ENCODE measurements around the gene IRF2.

Gene IRF2

DNA sequence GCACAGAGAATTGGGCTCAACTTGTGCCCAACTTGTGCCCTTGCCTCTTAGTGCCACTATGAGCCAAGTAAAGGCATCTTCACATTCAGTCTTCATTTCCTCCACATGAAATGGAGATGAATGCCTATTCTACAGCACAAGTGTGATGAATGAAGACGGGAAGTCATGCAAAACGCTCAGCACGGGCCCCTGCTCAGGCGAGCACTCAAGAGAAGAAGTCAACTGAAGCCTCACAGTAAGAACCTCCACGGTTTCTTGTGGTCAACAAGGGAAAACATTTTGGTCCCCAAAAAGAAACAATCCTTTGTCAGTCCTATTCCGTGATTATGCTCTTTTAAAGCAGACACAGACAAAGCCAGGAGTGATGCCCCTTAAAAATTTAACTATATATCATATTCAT is 87.0 kb downstream of the IRF2 start:
- no peaks in the 10 kb centered on the region for H3K79me2 ChIP-seq
- no peak overlapping the region for H3K4me3 ChIP-seq (ENCODE audit: low read depth, low read length)
- no peak overlapping the region for H2AFZ ChIP-seq
- no peaks in the 10 kb centered on the region for H3K9me3 ChIP-seq (ENCODE audit: control insufficient read depth, low read length)
- H3K9ac ChIP-seq: no peak overlapping the region
- no peaks in the 10 kb centered on the region for H3K36me3 ChIP-seq (ENCODE audit: control insufficient read depth, insufficient read depth, low read length)
- H3K4me1 ChIP-seq: peaks cover 22% of the 10 kb centered on the region
- TF ChIP-seq, protein P1, sequence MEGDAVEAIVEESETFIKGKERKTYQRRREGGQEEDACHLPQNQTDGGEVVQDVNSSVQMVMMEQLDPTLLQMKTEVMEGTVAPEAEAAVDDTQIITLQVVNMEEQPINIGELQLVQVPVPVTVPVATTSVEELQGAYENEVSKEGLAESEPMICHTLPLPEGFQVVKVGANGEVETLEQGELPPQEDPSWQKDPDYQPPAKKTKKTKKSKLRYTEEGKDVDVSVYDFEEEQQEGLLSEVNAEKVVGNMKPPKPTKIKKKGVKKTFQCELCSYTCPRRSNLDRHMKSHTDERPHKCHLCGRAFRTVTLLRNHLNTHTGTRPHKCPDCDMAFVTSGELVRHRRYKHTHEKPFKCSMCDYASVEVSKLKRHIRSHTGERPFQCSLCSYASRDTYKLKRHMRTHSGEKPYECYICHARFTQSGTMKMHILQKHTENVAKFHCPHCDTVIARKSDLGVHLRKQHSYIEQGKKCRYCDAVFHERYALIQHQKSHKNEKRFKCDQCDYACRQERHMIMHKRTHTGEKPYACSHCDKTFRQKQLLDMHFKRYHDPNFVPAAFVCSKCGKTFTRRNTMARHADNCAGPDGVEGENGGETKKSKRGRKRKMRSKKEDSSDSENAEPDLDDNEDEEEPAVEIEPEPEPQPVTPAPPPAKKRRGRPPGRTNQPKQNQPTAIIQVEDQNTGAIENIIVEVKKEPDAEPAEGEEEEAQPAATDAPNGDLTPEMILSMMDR (IDR thresholded peaks at IDR 0.05): no peak
- H3K27me3 ChIP-seq (ENCODE audit: control insufficient read depth, insufficient read depth, low read length): no peaks in the 10 kb centered on the region
- no peak overlapping the region for H3K27ac ChIP-seq
- H3K4me2 ChIP-seq (ENCODE audit: low read length): no peak overlapping the region

DNA sequence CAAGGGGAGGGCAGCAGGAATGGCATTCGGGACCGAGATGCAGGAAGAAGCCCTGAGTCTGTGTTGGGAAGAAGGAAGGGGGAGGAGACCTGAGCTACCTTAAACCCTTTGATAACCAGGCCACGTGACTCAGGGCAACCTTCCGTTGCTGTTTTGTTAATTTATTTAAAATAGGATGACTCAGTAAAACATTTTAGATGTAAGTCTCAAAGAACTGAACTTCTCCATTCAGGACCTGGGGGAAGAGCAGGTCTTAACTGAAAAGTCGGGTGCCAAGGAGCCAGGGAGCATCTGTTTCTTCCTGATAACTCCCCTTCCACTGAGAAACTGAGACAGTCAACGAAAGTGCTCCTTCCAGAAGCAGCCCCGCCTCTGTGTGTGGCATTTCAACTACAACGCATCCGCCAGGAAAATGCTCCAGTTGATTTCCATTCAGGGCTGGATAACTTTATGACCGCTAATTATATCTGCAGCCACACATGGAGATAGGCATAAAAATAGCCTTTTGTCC is 88.0 kb downstream of the IRF2 start:
- H3K4me2 ChIP-seq (ENCODE audit: low read length): no peak overlapping the region
- no peak overlapping the region for H3K9ac ChIP-seq
- TF ChIP-seq, protein P1 (IDR thresholded peaks at IDR 0.05): no peak
- H3K4me1 ChIP-seq: peaks cover 26% of the 10 kb centered on the region
- H3K36me3 ChIP-seq (ENCODE audit: control insufficient read depth, insufficient read depth, low read length): no peaks in the 10 kb centered on the region
- H3K27me3 ChIP-seq (ENCODE audit: control insufficient read depth, insufficient read depth, low read length): no peaks in the 10 kb centered on the region
- no peaks in the 10 kb centered on the region for H3K79me2 ChIP-seq
- H3K27ac ChIP-seq: no peak overlapping the region
- no peak overlapping the region for H3K4me3 ChIP-seq (ENCODE audit: low read depth, low read length)
- H3K9me3 ChIP-seq (ENCODE audit: control insufficient read depth, low read length): no peaks in the 10 kb centered on the region
- no peak overlapping the region for H2AFZ ChIP-seq

DNA sequence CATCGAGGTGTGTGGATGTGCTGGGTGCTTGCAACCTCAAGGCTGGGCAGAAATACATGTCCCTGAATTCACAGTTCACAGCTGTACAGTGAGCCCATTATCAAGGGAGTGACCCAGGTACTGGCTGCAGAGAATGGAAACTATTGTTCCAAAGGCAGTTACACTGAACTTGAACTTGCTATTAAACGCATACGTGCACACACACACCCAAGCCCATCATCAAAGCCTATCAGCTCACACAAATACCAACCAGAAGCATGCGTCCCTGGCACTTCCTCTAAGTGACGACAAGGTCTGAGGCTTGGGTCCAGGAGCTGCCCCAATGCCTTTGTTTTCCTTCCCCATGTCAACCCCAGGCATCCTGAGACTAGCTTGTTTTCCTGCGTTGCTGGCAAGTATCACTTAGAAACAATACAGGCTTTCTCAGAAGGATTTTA is 88.6 kb downstream of the IRF2 start:
- no peaks in the 10 kb centered on the region for H3K79me2 ChIP-seq
- no peaks in the 10 kb centered on the region for H3K27me3 ChIP-seq (ENCODE audit: control insufficient read depth, insufficient read depth, low read length)
- H3K9me3 ChIP-seq (ENCODE audit: control insufficient read depth, low read length): no peaks in the 10 kb centered on the region
- TF ChIP-seq, protein P1 (IDR thresholded peaks at IDR 0.05): no peak
- H3K4me3 ChIP-seq (ENCODE audit: low read depth, low read length): no peak overlapping the region
- H3K27ac ChIP-seq: no peak overlapping the region
- H3K36me3 ChIP-seq (ENCODE audit: control insufficient read depth, insufficient read depth, low read length): no peaks in the 10 kb centered on the region
- no peak overlapping the region for H3K9ac ChIP-seq
- H3K4me1 ChIP-seq: peaks cover 26% of the 10 kb centered on the region
- H3K4me2 ChIP-seq (ENCODE audit: low read length): no peak overlapping the region
- no peak overlapping the region for H2AFZ ChIP-seq

DNA sequence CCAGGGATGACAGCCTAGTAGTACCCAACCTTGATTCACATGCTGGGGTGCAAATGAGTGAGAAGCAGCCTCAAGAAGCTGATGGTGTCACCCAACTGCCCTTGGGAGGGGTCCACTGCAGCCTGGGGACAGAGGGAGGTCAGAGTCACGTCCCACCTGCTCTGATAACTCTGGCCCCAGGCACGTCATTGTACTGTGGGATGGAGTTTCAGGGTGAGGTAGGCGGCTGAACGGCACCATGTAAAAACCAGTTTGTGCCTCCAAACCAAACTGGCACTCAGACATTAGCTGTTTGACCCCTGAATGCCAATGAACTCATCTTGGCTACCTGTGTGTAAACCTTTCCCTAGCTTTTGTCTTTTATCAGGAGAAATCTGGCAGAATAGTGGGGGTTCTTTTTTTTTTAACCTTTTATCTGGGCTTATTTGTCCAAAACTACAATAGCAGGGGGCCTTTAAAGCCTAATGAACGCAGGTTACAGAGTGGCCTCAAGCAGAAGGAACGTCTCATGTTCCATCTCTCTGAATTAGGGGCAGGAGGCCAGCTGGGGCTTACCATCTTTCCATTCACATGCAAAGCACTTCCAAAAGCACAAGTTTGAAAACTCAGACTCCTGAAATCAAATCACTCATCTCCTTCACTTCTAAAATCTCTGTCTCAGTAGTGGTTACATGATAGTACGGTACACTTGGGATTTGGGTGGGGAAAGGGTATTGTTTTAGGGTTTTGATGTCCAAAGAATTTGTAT is 89.4 kb downstream of the IRF2 start:
- TF ChIP-seq, protein P1 (IDR thresholded peaks at IDR 0.05): no peak
- H3K4me3 ChIP-seq (ENCODE audit: low read depth, low read length): no peak overlapping the region
- no peak overlapping the region for H3K9ac ChIP-seq
- H3K27me3 ChIP-seq (ENCODE audit: control insufficient read depth, insufficient read depth, low read length): no peaks in the 10 kb centered on the region
- peak overlapping the region; percentile 47 for H3K27ac ChIP-seq
- H3K4me2 ChIP-seq (ENCODE audit: low read length): no peak overlapping the region
- no peaks in the 10 kb centered on the region for H3K36me3 ChIP-seq (ENCODE audit: control insufficient read depth, insufficient read depth, low read length)
- no peaks in the 10 kb centered on the region for H3K79me2 ChIP-seq
- peaks cover 26% of the 10 kb centered on the region for H3K4me1 ChIP-seq
- no peaks in the 10 kb centered on the region for H3K9me3 ChIP-seq (ENCODE audit: control insufficient read depth, low read length)
- no peak overlapping the region for H2AFZ ChIP-seq
